Caki2 (cell line): ENCODE data around the gene TTC31. TPM values are rescaled to one million over a fixed set of nuclear protein-coding genes. Genes with fewer than 3 reads are reported as not detected.
"Not testable (repeated sequence)": the region's sequence is repeated elsewhere in the genome, so short reads cannot be mapped to it uniquely, and the experiment has no call there.

ENCODE experiments used
- DNase-seq: peaks from one replicate; pipeline ENCODE4 v3.0.0-alpha.2; 2015; ENCODE audit warnings: low read depth
- in situ Hi-C: cut with HindIII; loops from 2 replicates; pipeline ENCODE4 v1.10.0; 2016; ENCODE audit warnings: low sequenced_read_pairs, low pct_unique_long_range_greater_than_20kb, mixed read lengths
- total RNA-seq: library from RNA; depleted of rRNA; stranded (reverse); fragments of >200 nt; shearing (Covaris generic); gene quantifications from 2 replicates; pipeline ENCODE4 v1.2.3, GENCODE V29; 2014; ENCODE audit warnings: low replicate concordance

Gene TTC31
- total RNA-seq, 1 experiment from 2014 or later, result 10.6 TPM

GRCh38 chr2:74474481-74474880 lies 8.4 kb upstream of the TTC31 start:
- no peak for DNase-seq
- in situ Hi-C loops, result no loop called here

DNA sequence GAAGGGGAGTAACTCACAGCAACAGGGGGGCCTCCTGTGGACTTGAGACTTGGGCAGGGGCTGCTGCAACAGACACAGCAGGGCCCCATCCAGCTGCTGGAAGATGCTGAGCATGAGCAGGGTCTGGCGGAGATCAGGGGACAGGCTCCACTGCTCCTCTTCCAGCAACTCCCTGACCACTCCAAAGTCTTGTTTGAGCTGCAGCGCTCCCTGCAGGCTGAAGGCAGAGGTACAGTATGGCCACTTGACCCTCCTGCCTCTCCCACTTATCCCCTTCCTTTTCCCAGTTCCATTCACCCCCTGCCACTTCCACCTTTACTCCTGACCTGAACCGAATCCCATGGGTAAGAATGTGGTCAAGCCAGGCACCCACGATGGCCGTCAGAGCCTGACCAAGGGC lies 8.0 kb upstream of the TTC31 start:
- DNase-seq, result no peak
- in situ Hi-C loops, result no loop called here

DNA sequence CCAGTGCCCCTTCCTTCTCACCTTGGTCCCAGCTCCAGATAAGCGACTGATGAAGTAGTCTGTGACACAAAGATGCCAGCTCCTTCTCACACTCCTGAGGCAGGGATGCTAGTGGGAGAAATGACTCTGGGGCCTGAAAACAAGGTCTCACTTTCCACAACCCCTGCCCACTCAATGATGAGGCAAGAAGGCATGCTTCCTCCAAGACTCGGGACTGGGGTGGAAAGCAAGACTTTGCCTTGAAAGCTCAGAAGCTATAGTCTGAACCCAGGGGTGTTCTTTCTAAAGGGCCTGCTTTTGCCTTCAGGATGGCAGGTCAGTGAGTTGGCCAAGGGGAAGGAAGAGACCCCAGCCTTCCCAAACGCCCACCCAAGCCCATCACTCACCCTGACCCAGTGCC lies 1.4 kb upstream of the TTC31 start:
- DNase-seq, result no peak
- in situ Hi-C loops, result no loop called here

GRCh38 chr2:74481961-74482800 lies 700 bp upstream of the TTC31 start:
- no peak for DNase-seq
- in situ Hi-C loops, result no loop called here

DNA sequence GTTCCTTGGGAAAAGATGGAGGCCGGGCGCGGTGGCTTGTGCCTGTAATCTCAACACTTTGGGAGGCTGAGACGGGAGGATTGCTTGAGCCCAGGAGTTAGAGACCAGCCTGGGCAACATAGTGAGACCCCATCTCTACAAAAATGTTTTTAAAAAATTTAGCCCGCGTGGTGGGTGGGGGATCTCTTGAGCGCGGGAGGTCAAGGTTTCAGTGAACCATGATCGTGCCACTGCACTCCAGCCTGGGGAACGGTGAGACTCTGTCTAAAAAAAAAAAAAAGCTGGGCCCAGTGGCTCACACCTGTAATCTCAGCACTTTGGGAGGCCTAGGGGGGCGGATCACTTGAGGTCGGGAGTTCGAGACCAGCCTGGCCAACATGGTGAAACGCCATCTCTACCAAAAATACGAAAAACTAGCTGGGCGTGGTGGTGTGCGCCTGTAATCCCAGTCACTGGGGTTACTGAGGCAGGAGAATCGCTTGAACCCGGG lies 839 bp downstream of the TTC31 start:
- DNase-seq, in situ Hi-C loops: not testable (repeated sequence)

GRCh38 chr2:74486141-74486540 lies 3.3 kb downstream of the TTC31 start:
- in situ Hi-C loops, result no loop called here

DNA sequence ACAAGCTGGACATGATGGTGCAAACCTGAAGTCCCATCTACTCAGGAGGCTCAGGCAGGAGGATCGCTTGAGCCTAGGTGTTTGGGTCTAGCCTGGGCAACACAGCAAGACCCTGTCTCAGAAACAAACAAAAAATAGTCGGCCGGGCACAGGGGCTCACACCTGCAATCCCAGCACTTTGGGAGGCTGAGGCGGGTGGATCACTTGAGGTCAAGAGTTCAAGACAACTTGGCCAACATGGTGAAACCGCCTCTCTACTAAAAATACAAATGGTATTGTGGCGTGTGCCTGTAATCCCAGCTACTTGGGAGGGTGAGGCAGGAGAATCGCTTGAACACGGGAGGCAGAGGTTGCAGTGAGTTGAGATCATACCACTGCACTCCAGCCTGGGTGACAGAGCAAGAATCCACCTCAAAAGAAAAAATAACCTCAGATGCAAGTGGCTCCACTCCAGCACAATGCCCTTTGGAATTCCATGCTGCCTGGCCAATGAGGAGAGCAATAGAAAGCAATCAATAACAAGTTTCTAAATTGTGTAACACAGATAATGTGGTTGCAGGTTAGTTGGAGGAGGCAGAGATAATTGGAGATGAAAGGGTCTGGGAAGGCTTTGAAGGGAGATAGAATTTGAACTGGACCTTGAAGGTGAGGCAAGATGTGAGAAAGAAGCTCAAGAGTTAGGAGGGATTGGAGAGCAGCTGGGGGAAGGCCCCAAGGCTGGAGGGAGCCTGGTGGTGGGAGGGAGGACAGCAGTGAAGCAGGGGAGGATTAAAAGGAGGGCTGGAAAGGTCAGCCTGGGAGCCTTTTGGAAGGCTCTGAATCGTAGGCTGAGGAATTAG lies 6.0 kb downstream of the TTC31 start:
- in situ Hi-C loops, result no loop called here
- DNase-seq, result no peak

More at GRCh38 chr2:74486141-74486540, 3.3 kb downstream of the TTC31 start:
- no peak for DNase-seq

- no peak for DNase-seq
- in situ Hi-C loops, result no loop called here
Measured at GRCh38 chr2:74489906-74490305, 7.0 kb downstream of the TTC31 start.

GRCh38 chr2:74491648-74492544 lies 9.0 kb downstream of the TTC31 start:
- in situ Hi-C loops, result no loop called here
- DNase-seq, result no peak

DNA sequence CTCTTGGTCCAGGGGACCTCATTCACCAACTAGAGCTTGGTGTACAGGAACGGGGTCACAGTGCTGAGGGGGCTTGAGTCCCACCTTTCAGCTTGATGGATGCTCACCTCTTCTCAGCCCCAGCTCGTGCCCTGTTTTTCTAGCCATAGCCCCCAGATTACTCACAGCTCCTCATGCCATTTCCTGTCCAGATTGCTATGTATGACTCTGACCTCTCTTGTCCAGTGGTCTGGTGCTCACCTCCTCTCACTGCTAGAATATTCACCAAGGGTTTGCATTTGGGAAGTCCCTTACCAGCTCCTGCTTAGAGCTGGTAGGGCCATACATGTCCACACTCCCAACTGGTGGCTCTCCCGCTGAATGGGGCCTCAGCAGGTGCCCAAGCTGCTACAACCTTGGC lies 10.7 kb downstream of the TTC31 start:
- in situ Hi-C loops, result no loop called here
- no peak for DNase-seq

DNA sequence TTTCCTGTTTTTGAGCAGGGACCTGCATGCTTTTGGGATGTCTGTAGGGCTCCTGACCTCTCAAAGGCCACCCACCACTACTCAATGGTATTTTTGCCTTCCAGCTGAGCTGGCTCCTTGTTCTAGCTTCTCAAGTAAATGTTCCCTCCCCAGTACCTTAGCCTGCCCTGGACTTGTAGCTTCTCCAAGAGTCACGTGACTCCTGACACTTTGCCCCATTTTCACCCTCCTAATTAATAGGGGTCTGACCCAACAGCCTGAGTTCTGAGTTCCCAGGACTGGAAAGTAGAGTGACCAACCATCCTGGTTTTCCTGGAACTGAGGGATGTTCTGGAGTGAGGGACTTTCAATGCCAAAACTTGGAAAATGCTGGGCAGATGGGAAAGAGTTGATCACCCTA lies 12.6 kb downstream of the TTC31 start:
- no peak for DNase-seq
- in situ Hi-C loops, result no loop called here

DNA sequence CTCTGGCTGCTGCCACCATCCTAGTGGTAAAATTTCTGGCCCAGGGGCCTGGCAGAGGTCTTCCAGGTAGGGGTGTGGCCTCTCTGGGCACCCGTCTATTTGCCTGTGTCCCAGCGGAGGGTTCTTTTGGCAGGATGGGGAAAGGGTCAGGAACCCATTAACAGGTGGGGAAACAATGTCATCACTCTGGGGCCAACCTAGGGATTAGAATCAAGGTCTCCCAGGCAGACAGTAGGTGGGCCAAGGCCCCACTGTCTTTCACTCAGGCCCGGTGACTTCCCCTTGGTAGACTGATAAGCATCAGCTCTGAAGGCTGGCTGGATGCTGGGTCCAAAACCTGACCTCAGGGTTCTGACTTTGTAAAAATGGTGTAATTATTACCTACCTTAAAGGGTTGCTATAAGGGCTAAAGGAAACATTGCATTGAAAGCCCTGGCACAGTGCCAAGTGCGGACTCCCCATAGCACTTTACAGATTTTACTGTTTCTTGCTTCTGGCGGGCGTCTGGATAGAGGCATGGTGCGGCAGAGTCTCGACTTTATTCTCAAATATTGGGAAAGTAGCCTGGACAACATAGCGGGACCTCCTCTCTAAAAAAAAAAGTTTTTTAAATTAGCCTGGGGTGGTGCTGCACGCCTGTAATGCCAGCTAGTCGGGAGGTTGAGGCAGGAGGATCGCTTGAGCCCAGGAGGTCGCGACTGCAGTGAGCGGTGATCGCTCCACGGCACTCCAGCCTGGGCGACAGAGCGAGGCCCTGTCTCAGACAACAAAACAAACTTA lies 14.3 kb downstream of the TTC31 start:
- DNase-seq, result no peak
- in situ Hi-C loops, result no loop called here

GRCh38 chr2:74497777-74498499 lies 15.1 kb downstream of the TTC31 start:
- in situ Hi-C loops, result no loop called here
- no peak for DNase-seq

DNA sequence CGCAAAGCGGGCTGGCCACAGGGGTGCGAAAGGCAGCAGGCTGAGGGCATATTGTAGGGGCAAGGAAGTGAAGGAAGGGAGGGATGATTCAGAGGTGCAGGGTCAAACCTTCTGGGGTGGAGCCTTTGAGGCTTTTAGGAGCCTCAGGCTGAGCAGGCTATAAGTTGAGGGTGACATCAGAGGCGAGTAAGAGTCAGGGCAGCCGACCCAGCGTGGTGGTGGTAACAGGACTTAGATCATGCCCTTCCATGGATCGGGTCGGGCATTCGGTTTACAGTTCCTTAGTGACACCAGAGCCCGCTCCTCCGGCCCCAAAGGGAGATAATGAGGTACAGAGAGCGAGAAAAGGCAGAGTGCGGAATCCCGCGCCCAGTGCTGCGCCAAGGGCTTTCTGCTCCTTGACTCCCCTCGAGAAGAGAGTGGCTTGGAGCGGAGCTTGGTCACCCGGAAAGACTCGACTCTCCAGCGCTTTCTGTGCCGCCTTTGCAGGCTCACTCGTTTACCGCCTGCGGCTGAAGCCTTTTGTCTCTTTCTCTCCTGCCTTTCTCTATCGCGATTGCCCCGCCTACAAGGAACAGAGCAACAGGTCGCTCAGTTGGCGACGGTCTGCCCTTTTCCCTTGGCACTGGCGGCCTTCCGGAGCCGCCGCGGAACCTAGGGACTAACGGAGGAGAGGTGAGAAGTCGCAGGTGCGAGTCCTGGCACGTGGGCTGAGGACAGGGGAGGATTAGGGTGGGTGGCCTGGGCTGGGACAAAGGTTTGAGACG lies 15.8 kb downstream of the TTC31 start:
- DNase-seq, result no peak
- in situ Hi-C loops, result no loop called here

- in situ Hi-C loops, result no loop called here
Measured at GRCh38 chr2:74499267-74499939, 16.5 kb downstream of the TTC31 start, which contains the start of gene LBX2. Gene LBX2 (minus strand): TSS chr2:74499603. CDS start chr2:74499537, 66 bp downstream.

More at GRCh38 chr2:74499267-74499939, 16.5 kb downstream of the TTC31 start, which contains the start of gene LBX2:
- DNase-seq, result no peak
